DMS153 (cell line): Measurements from ENCODE around the gene BEND6.
"Not testable (repeated sequence)": the region's sequence is repeated elsewhere in the genome, so short reads cannot be mapped to it uniquely, and the experiment has no call there.

ENCODE experiments used
- DNase-seq: peaks from one replicate; lab custom pipeline; 2025; lab: John Stamatoyannopoulos, UW

Gene BEND6

DNA sequence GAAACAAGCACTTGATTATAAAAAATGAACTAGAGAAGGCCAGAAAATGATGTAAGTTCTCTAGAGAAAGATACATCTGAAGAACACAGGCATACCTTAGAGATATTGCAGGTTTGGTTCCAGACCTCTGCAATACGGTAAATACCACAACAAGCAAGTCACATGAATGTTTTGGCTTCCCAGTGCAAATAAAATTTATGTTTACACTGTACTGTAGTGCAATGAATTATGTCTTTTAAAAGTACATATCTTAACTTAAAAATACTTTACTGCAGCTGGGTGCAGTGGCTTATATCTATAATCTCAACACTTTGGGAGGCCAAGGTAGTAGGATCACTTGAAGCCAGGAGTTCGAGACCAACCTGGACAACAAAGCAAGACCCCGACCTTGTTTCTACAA, 80.6 kb downstream of the BEND6 start:
- no peak for DNase-seq

DNA sequence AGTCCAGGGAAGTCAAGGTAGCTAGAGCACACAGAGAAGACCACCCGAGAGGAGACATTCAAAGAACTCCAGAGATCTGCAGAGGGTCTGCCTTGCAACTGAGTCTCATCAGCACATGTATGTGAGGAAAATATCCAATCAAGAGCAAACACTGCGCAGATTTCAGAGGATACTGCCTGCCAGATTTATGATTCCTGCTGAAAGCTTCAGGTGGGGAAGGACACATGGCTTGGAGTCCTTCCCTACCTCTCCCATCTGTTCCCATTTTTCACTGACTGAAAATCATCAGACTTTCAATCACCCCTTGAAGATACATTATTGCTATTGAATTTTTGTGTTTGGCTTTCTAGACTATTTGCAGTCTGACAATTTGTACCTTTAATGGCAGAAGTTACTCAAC, 84.0 kb downstream of the BEND6 start:
- DNase-seq, result no peak

DNA sequence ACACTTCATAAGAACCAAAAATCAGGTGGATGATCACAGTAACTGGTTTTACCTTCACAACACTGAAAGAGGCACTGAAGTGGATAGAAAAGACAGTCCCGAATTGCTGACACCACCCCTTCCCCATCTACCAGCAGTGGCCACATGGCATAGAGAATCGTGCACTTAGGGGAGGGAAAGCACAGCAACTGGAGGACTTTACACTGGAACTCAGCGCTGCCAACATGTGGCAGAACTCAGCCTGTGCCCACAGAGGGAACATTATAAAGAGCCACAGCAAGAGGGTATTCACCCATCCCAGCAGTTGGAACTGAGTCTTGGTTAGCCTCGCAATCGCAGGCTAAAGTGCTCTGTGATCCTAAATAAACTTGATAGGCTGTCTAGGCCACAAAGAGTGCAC, 85.1 kb downstream of the BEND6 start:
- no peak for DNase-seq

GRCh38 chr6:57044061-57044460, 89.2 kb downstream of the BEND6 start:
- DNase-seq, result not testable (repeated sequence)

- DNase-seq, result no peak
Observed at GRCh38 chr6:57044568-57044967, 89.7 kb downstream of the BEND6 start.

GRCh38 chr6:57046332-57047256, 91.7 kb downstream of the BEND6 start, which contains the start of gene KIAA1586:
TSS of gene KIAA1586 (plus strand) at chr6:57046693. CDS start at chr6:57046756, 63 bp downstream.
- DNase-seq, result peak; percentile 92

GRCh38 chr6:57047257-57047585, 92.3 kb downstream of the BEND6 start:
- DNase-seq, result not testable (repeated sequence)

DNA sequence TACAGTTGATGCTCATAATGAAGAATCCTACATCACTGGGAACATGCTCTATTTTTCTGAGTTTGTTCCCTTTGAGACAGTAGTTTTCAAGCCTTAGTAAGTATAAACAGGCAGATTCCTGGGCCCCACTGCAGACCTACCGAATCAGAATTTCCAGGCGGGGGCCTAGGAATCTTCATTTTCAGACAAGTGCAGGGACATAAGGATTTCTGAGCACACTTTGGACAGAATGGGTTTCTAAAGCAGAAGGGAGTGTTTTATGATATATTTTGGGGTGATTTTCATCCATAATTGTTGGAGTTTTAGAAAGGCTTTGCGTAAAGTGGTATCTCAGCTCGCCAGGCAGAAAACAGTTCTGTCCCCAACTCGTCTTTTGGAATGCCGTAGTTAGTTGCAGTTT, 93.0 kb downstream of the BEND6 start:
- DNase-seq, result not testable (repeated sequence)

DNA sequence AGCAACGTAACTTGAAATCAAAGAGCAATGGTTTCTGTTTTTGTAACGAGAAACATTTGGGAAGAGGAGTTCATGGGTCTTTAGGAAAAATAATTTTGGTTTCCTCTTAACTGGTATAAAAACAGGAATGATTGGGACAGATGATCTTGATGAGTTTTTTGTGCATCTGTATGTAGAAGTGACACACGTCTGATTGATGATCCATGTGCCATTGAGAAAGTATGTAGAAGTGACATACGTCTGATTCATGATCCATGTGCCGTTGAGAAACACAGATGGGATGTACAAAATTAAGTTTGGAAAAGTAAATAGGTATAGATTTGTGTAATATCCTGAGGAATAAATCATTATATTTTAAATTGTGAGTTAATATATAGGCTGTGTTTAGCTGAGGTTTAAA, 93.7 kb downstream of the BEND6 start:
- DNase-seq, result no peak

DNA sequence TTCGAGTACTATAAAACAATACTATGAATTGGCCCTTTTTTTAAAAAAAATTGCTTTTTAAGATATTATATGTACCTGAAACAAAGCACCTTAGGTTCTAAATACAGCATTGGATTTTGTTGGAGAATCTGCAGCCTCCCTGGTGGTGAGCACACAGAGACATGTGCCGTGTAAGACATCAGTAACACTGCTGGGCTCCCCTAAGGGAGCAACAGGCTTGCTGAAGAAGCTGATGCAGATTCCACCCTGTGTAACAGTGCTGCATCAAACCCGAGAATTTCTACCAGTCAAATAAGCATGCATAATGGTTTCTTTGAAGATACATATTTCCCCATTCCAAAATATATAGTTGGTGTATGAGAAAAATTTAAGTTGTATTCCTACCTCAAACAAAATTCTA, 108.9 kb downstream of the BEND6 start:
- no peak for DNase-seq

GRCh38 chr6:57064809-57065208, 109.9 kb downstream of the BEND6 start:
- no peak for DNase-seq

DNA sequence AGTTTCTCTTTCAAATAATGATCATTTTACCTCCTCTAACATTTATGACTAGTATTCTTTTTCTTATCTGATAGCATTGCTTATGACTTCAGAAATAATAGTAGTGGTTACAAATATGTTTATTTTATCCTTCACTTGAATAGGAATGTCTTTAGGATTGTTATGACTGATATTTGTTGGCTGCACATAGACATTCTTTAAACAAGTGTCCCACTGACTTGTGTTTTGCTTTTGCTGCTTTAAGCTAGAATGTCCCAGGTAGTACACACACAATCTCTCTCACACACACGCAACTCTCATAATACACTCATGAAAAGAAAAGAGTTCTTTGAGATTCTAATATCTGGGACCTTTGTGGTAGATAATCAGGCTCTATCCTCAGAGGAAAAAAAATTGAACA, 113.2 kb downstream of the BEND6 start:
- DNase-seq, result no peak

DNA sequence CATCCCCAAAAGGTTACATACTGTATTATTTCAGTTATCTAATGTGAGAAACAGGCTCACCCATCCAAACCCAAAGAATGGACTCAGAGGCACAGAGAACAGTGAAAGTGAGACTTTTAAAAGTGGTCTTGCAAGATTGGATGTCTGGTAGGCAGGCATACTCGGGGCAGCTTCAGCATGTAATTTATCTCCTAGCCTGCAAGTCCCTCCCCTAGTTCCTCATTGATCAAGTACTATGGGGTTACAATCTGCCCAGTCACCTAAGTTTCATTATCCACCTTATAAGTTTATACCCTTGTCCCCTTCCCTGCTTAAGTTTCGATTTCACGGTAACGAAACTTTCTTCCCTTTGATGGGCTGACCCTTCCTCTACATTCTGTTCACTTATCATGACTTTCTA, 114.3 kb downstream of the BEND6 start:
- no peak for DNase-seq

DNA sequence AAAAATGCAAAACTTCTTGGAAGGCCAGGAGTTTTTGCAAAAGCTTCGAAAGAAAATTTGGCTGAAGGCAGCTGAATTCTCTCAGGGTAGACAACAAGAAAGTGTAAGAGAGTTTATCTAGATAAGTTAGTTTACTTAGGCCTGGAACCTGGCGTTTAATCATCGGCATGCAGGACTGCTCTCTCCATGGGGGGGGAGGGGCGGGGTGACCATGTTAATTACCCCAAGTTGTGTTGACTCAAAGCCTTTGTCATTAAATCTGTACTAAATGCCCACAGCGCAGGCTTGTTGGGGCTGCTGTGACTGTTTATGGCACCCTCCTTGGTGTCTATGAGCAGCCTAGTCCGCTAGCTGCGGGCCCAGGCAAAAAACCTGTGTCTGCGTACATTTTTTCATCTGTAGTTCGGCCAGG, 115.0 kb downstream of the BEND6 start:
- DNase-seq, result no peak

DNA sequence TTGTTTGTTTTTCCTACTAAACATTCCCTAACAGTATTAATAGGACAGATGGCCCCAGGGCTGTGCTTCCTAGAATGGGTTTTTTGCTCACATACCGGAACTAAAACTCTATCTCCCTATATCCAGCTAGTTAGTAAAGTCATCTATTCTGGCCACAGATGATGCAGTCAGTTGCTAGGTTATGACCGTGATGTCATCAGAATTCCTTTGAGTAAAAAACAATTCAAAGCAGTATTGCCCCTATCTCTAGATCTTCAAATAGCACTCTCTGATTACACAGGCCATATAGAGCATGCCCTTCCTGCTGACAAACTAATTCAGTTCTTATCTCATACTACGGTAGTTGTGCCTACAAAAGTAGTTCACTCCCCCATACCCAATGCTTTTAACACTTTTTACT, 117.2 kb downstream of the BEND6 start:
- DNase-seq, result no peak

DNA sequence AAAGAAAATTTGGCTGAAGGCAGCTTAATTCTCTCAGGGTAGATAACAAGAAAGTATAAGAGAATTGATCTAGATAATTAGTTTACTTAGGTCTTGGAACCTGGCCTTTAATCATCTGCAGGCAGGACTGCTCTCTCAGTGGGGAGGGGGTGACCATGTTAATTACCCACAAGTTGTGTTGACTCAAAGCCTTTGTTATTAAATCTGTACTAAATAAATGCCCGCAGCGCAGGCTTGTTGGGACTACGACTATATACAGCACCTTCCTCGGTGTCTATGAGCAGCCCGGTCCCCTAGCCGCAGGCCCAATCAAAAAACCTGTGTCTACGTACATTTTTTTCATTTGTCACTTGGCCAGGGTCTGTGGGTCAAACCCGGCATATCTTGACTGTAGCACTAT, 119.5 kb downstream of the BEND6 start:
- DNase-seq, result no peak

GRCh38 chr6:57075092-57075491, 120.2 kb downstream of the BEND6 start:
- no peak for DNase-seq
